GM19455 (cell line): ENCODE data around the gene RSPH10B2.
"Not testable (repeated sequence)": the region's sequence is repeated elsewhere in the genome, so short reads cannot be mapped to it uniquely, and the experiment has no call there.

Source experiments
- ATAC-seq: cut with Tn5 transposase; IDR thresholded peaks from one replicate; pipeline ENCODE4 v1.9.1; 2021; ENCODE audit not compliant: unreplicated experiment

Gene RSPH10B2

DNA sequence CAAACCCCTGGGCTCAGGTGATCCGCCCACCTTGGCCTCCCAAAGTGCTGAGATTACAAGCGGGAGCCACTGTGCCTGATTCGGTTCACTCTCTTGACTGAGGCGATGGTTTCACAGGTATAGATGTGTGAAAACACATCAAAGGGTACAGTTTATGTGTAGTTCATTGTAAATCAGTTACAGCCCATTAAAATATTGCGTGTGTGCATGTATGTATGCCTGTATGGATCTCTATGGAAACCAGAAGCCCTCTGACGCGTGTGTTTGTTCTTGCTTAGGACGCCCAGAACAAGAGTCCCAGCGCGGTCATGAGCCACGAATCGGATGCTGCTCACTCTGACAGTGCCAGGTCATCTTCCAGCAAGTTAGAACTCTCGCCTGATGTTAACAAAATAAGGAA, 35.5 kb downstream of the RSPH10B2 start:
- not testable (repeated sequence) for ATAC-seq

DNA sequence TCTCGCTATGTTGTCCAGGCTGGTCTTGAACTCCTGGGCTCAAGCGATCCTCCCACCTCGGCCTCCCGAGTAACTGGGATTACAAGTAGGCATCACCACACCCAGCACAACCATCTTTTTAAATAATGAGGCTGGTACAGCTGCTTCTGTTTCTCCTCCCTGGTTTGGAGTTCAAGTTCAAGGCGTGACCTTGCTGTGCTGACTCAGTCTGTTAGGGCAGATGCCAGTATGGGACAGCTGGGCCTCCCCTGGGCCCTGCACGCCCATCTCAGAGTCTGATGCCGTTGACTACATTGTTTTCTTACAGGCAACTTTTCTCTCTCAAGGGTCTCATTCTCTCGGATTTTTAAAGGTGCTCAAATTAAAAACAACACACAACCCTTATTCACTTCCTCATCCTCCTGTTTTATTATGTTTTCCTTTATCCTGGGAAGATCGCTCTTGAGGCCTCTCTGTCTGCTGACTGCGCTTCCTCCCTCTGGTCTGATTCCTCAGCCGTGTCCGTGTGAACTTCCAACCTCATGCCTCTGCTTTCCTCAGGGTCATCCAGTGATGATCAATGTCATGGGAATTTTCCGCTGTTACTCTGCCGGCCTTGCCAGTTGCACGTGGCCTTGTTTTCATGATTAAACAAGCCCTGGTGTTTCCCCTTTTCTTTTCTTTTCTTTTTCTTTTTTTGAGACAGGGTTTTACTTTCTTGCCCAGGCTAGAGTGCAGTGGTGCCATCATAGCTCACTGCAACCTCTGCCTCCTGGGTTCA, 38.4 kb downstream of the RSPH10B2 start:
- ATAC-seq: not testable (repeated sequence)

GRCh38 chr7:6794276-6794675, 40.4 kb downstream of the RSPH10B2 start:
- not testable (repeated sequence) for ATAC-seq

DNA sequence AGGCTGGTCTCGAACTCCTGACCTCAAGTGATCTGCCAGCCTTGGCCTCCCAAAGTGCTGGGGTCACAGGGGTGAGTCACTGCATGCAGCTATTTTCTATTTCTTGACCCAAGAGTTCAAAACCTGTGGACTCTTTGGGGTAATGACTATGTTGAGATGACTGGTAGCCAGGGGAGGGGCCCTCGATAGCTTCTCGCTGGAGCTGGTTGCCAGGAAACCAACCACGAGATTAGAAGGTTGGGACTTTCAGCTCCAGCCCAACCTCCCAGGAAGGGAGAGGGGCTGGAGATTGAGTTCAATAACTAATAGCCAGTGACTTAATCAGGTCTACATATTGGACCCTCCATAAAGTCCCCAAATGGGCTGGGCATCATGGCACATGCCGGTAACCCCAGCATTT, 43.3 kb downstream of the RSPH10B2 start:
- ATAC-seq: not testable (repeated sequence)

DNA sequence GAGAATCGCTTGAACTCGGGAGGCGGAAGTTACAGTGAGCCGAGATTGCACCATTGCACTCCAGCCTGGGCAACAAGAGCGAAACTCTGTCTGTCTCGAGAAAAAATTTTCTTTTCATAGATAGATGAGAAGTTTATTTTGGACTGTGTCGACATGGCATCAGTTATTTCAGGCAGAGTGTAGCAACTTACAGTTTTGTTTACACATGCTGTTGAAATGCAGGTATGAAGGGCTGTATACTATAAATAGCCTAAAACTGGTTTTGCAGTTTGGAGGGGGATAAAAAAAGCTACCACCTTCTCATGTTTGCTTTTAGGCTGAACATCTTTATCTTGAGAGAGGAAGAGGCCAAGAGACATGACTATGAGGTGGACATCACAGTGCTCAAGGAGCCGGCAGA, 44.1 kb downstream of the RSPH10B2 start:
- ATAC-seq: not testable (repeated sequence)

- not testable (repeated sequence) for ATAC-seq
Measured at GRCh38 chr7:6799887-6800286, 46.0 kb downstream of the RSPH10B2 start.

GRCh38 chr7:6800331-6800730, 46.4 kb downstream of the RSPH10B2 start:
- not testable (repeated sequence) for ATAC-seq

- not testable (repeated sequence) for ATAC-seq
Measured at GRCh38 chr7:6807393-6807918, 53.6 kb downstream of the RSPH10B2 start.

- ATAC-seq: not testable (repeated sequence)
Measured at GRCh38 chr7:6807959-6808358, 54.1 kb downstream of the RSPH10B2 start.

- not testable (repeated sequence) for ATAC-seq
Measured at GRCh38 chr7:6813011-6813410, 59.1 kb downstream of the RSPH10B2 start.

DNA sequence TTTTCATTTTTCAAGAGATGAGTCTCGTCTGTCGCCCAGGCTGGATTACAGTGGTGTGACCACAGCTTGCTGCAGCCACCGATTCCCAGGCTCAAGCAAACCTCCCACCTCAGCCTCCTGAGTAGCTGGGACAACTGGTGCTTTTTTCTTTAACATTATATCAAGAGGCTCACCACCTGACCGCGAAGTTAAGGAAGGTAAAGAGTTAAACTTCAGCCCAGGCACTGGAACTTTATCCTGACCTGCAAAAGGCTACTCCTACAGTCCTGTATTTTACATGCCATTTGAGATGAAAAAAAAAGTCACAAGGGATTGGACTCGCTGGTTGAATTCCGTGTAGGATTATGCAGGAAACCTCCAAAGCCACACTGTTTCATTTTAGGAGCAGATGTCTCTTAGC, 61.6 kb downstream of the RSPH10B2 start:
- ATAC-seq: not testable (repeated sequence)

GRCh38 chr7:6821622-6822021, 67.7 kb downstream of the RSPH10B2 start:
- not testable (repeated sequence) for ATAC-seq

DNA sequence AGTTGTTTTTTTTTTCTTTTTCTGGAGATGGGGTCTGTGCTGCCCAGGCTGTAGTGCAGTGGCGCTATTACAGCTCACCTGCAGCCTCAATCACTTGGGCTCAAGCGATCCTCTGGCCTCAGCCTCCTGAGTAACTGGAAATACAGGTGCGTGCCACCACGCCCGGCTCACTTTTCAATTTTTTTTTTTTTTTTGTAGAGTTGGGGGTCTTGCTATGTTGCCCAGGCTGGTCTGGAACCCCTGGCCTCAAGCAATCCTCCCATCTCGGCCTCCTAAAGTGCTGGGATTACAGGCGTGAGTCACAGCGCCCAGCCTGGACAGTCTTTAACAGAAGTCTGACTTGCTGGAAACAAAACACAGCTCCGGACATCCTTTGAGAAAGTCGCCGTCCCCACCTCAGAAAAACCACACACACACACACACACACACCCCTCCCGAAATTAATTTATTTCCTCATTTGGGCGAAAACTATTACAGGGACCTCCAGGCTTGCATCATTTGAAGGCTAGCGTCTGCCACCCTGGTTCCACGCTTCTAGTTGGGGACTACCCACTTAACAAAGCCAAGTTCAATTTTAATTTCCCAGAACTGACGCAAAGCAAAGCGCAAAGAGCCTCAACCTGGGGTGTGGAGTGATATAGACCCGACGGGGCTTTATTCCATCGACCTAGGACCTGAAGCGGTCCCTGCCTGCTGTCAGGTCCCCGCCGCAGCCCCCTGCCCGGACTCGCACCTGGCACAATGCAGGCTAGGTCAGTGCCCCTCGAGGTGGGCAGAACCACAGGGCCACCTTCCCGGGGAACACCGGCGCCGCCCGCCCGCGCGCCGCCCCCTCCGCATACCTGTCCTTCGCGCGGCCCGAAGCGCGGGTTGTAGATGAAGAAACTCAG, 71.6 kb downstream of the RSPH10B2 start:
- peak; percentile 63 for ATAC-seq

DNA sequence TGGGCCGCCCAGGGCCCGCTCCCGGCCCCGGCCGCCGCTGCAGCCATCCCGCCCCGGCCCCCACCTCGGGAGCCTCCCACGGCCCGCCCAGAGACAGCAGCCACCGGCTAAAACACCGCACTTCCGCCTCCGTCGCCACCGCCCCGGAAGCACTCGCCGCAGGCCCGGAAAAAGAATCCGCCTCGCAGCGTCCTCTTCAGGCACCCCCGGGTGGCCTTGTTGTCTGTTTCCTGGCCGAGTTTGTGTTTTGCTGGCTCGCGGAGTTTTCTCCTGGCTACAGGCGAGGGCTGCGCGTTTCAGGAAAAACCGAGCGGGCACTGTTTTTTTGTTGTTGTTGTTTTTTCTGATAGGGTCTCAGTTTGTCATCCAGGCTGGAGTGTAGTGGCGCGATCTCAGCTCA, 72.2 kb downstream of the RSPH10B2 start, which contains the start of gene CCZ1B:
Gene CCZ1B (minus strand): TSS at position 125 of the 400 bp plus-strand sequence. CDS start 78 bp downstream, at position 47.
- peak; percentile 98 for ATAC-seq

- ATAC-seq: not testable (repeated sequence)
Measured at GRCh38 chr7:6827180-6827579, 73.3 kb downstream of the RSPH10B2 start.

GRCh38 chr7:6829616-6830015, 75.7 kb downstream of the RSPH10B2 start:
- ATAC-seq: not testable (repeated sequence)

DNA sequence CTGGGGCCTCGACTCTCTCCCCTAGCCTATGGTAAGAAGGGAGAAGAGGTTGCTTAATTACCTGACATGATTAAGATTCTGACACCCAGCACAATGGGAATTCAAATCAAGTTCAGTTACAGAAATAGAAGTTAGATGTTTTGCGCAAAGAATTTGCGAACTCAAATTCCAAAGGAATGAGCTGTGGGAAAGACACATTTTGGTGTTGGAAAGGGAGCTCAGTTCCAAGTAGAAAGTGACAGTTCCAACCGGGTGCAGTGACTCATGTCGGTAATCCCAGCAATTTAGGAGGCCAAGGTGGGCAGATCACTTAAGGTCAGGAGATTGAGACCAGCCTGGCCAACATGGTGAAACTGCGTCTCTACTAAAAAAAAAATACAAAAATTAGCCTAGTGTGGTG, 76.1 kb downstream of the RSPH10B2 start:
- ATAC-seq: not testable (repeated sequence)

DNA sequence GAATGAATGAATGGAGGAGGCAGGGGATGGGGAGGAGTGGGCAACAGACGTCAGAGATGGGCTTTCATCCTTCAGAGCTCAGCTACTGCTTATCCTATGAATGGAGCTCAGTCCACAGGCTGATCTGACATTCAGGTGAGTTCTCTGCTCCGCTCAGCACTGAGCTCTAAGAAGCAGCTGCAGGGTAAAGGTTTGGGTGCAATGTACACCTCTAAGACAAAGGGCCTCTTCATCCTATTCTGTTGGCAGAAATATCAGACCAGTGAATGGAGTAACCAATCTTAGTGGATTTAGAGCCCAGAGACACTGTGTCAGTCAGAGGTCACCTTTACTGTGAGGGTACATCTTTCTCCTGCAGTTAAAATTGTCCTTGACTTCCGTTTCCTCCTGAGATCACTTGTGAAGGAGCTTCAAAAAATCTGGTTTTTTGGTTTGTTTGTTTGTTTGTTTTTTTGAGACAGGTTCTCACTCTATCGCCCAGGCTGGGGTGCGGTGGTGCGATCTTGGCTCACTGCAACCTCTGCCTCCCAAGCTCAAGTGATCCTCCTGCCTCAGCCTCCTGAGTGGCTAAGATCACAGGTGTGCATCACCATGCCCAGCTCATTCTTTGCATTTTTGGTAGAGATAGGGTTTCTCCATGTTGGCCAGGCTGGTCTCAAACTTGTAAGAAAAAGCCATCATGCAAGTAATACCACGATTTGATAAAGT, 77.3 kb downstream of the RSPH10B2 start:
- ATAC-seq: no peak

- no peak for ATAC-seq
Measured at GRCh38 chr7:6833636-6834035, 79.7 kb downstream of the RSPH10B2 start.

GRCh38 chr7:6835521-6835920, 81.6 kb downstream of the RSPH10B2 start:
- ATAC-seq: not testable (repeated sequence)

GRCh38 chr7:6837081-6837480, 83.2 kb downstream of the RSPH10B2 start:
- ATAC-seq: not testable (repeated sequence)
